HepG2 (cell line): ENCODE measurements around the gene IDUA. TPM values are rescaled to one million over a fixed set of nuclear protein-coding genes. Genes with fewer than 3 reads are reported as not detected.
A peak's percentile ranks its signal among the peaks of the same experiment; 100 is the strongest.

Experiments used
- CHD2 ChIP-seq: IDR thresholded peaks from 2 replicates; pipeline ENCODE4 v1.6.1; 2011; ENCODE audit warnings: low read depth, low read length, improper control_type of control experiment
- KAT7 ChIP-seq: IDR thresholded peaks from 2 replicates; pipeline ENCODE4 v1.6.1; 2018; ENCODE audit warnings: borderline replicate concordance, missing compliant biosample characterization
- MTF2 ChIP-seq: sonication (generic); formaldehyde crosslinking; IDR thresholded peaks from 2 replicates; pipeline ENCODE4 v1.5.0; 2020; ENCODE audit warnings: missing genetic modification reagents, borderline replicate concordance
- RBM22 ChIP-seq: fragments of 200-400 bp; formaldehyde crosslinking; optimal IDR thresholded peaks from 2 replicates; pipeline ENCODE3; 2017; ENCODE audit warnings: mild to moderate bottlenecking, low read length, moderate library complexity
- RBM39 ChIP-seq: fragments of 200-400 bp; formaldehyde crosslinking; IDR thresholded peaks from one replicate; pipeline ENCODE4 v1.6.1; 2018; ENCODE audit warnings: antibody characterized with exemption, mild to moderate bottlenecking, low read depth, low read length; ENCODE audit not compliant: poor library complexity, severe bottlenecking
- SPEN ChIP-seq: sonication (generic); formaldehyde crosslinking; IDR thresholded peaks from 2 replicates; pipeline ENCODE4 v1.5.1; 2020; ENCODE audit warnings: low read depth, mild to moderate bottlenecking, missing genetic modification reagents
- STAT6 ChIP-seq: sonication (generic); formaldehyde crosslinking; IDR thresholded peaks from 2 replicates; pipeline ENCODE4 v1.4.0; 2020; ENCODE audit warnings: missing genetic modification reagents, mild to moderate bottlenecking, borderline replicate concordance
- ZFP91 ChIP-seq: sonication (generic); formaldehyde crosslinking; IDR thresholded peaks from 2 replicates; pipeline ENCODE4 v1.9.0; 2022; ENCODE audit warnings: missing genetic modification reagents, mild to moderate bottlenecking, borderline replicate concordance
- ZNF503 ChIP-seq: sonication (generic); formaldehyde crosslinking; IDR thresholded peaks from 2 replicates; pipeline ENCODE4 v1.4.0; 2020; ENCODE audit warnings: missing genetic modification reagents
- ZNF564 ChIP-seq: sonication (generic); formaldehyde crosslinking; IDR thresholded peaks from 2 replicates; pipeline ENCODE4 v1.8.1; 2023; ENCODE audit warnings: mild to moderate bottlenecking, missing genetic modification reagents
- ZNF678 ChIP-seq: sonication (generic); formaldehyde crosslinking; IDR thresholded peaks from 2 replicates; pipeline ENCODE4 v1.4.0; 2020; ENCODE audit warnings: mild to moderate bottlenecking, missing genetic modification reagents
- polyA plus RNA-seq, 8 experiments: library from polyadenylated mRNA; depleted of rRNA in 3 of 8; stranded (reverse) in 7 of 8; unstranded in 1 of 8; fragments of >200 nt; fragmentation: Illumina TruSeq in 4 of 8; extraction: Trizol in 4 of 8; gene quantifications; 2 replicates each; pipeline versions ENCODE4 v1.2.1 to v1.2.3, GENCODE V29; 2011 to 2016; ENCODE audit warnings: low read depth in 4 of 8, missing spikeins in 1 of 8, mixed read lengths in 1 of 8; ENCODE audit not compliant: insufficient read depth in 1 of 8
- total RNA-seq, 5 experiments: library from RNA; depleted of rRNA; stranded (reverse); fragments of >200 nt; fragmentation: Illumina TruSeq; extraction: Trizol; gene quantifications; 2 replicates each; pipeline ENCODE4 v1.2.3, GENCODE V29; 2016; ENCODE audit warnings: low read depth in 1 of 5
- TF ChIP-seq, protein P1 (sequence below): sonication (generic); formaldehyde crosslinking; IDR thresholded peaks from 2 replicates; pipeline ENCODE4 v1.9.0; 2021; ENCODE audit warnings: mild to moderate bottlenecking, missing genetic modification reagents
- TF ChIP-seq, protein P2 (sequence below): sonication (generic); formaldehyde crosslinking; conservative IDR thresholded peaks from 2 replicates; pipeline ENCODE4 v1.8.0; 2022; ENCODE audit warnings: missing genetic modification reagents

IDUA gene
- total and polyA plus RNA-seq, 2 of the 13 experiments (the other 11 are each of a cell fraction or from before 2014, with no cell fraction given), result 0.77 to 1.0 TPM

DNA sequence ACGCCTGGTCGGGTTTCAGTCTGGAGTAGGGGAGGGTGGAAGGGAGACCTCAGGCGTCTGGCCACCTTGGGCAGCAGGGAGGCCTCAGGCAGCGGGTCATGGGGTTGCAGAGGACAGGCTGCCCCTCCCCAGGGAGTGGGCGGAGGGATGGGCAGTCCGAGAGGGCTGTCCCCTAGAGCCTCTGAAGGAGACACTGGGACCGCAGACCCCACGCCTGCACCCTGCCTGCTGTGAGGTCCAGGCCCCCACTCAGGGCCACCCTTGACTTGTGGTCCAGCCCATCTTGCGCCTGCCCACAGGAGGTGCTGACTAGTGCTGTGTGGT is 41.0 kb downstream of the IDUA start (continued):
- TF ChIP-seq, protein P1, sequence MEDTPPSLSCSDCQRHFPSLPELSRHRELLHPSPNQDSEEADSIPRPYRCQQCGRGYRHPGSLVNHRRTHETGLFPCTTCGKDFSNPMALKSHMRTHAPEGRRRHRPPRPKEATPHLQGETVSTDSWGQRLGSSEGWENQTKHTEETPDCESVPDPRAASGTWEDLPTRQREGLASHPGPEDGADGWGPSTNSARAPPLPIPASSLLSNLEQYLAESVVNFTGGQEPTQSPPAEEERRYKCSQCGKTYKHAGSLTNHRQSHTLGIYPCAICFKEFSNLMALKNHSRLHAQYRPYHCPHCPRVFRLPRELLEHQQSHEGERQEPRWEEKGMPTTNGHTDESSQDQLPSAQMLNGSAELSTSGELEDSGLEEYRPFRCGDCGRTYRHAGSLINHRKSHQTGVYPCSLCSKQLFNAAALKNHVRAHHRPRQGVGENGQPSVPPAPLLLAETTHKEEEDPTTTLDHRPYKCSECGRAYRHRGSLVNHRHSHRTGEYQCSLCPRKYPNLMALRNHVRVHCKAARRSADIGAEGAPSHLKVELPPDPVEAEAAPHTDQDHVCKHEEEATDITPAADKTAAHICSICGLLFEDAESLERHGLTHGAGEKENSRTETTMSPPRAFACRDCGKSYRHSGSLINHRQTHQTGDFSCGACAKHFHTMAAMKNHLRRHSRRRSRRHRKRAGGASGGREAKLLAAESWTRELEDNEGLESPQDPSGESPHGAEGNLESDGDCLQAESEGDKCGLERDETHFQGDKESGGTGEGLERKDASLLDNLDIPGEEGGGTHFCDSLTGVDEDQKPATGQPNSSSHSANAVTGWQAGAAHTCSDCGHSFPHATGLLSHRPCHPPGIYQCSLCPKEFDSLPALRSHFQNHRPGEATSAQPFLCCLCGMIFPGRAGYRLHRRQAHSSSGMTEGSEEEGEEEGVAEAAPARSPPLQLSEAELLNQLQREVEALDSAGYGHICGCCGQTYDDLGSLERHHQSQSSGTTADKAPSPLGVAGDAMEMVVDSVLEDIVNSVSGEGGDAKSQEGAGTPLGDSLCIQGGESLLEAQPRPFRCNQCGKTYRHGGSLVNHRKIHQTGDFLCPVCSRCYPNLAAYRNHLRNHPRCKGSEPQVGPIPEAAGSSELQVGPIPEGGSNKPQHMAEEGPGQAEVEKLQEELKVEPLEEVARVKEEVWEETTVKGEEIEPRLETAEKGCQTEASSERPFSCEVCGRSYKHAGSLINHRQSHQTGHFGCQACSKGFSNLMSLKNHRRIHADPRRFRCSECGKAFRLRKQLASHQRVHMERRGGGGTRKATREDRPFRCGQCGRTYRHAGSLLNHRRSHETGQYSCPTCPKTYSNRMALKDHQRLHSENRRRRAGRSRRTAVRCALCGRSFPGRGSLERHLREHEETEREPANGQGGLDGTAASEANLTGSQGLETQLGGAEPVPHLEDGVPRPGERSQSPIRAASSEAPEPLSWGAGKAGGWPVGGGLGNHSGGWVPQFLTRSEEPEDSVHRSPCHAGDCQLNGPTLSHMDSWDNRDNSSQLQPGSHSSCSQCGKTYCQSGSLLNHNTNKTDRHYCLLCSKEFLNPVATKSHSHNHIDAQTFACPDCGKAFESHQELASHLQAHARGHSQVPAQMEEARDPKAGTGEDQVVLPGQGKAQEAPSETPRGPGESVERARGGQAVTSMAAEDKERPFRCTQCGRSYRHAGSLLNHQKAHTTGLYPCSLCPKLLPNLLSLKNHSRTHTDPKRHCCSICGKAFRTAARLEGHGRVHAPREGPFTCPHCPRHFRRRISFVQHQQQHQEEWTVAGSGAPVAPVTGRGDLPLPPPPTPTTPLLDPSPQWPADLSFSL (CRISPR knock-in tag), result no peak
- TF ChIP-seq ZNF678 (CRISPR knock-in tag), result no peak
- TF ChIP-seq RBM22, result peak; percentile 79
- no peak for TF ChIP-seq STAT6 (CRISPR knock-in tag)
- TF ChIP-seq, protein P2, sequence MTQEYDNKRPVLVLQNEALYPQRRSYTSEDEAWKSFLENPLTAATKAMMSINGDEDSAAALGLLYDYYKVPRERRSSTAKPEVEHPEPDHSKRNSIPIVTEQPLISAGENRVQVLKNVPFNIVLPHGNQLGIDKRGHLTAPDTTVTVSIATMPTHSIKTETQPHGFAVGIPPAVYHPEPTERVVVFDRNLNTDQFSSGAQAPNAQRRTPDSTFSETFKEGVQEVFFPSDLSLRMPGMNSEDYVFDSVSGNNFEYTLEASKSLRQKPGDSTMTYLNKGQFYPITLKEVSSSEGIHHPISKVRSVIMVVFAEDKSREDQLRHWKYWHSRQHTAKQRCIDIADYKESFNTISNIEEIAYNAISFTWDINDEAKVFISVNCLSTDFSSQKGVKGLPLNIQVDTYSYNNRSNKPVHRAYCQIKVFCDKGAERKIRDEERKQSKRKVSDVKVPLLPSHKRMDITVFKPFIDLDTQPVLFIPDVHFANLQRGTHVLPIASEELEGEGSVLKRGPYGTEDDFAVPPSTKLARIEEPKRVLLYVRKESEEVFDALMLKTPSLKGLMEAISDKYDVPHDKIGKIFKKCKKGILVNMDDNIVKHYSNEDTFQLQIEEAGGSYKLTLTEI (CRISPR knock-in tag), result no peak
- no peak for TF ChIP-seq CHD2
- no peak for TF ChIP-seq SPEN (CRISPR knock-in tag)
- TF ChIP-seq ZNF503 (CRISPR knock-in tag), result no peak
- peak; percentile 29 for TF ChIP-seq RBM39
- 0 out of 2 replicates have a peak, but pooled peaks have one; percentile 12 for TF ChIP-seq ZNF564
- TF ChIP-seq ZFP91 (CRISPR knock-in tag), result peak; percentile 5; the same call in 1 of the 2 replicates
- 0 out of 2 replicates have a peak, but pooled peaks have one; percentile 30 for TF ChIP-seq MTF2 (CRISPR knock-in tag)
- TF ChIP-seq KAT7 (CRISPR knock-in tag), result no peak
